HepG2 (cell line): ENCODE results near the gene USP11. TPM values are rescaled to one million over a fixed set of nuclear protein-coding genes. Genes with fewer than 3 reads are reported as not detected.

Source experiments
- ATAC-seq: fragments of 200-7000 bp; cut with Tn5 transposase; 3 replicates; pipeline ENCODE4 v1.9.1; 2020; ENCODE audit warnings: mild to moderate bottlenecking, moderate library complexity
- BruUV-seq: library from RNA; stranded (reverse); fragments of 400-500 nt; replicated peaks from 2 replicates; lab custom pipeline; 2021; lab: Mats Ljungman, UMichigan
- CTCF ChIA-PET: fragments of 300-600 bp; formaldehyde crosslinking; extraction: SDS; loops from one replicate; lab custom pipeline; 2021; ENCODE audit warnings: low total read pairs, inconsistent platforms, low intra/inter-chr PET ratio; lab: Yijun Ruan, JAX
- POLR2A ChIA-PET: fragments of 350-600 bp; sonication (Branson Sonifier 250); formaldehyde crosslinking; loops from one replicate; lab custom pipeline; 2020; ENCODE audit warnings: antibody characterized with exemption, inconsistent platforms; lab: Yijun Ruan, JAX
- DNase-seq: peaks from one replicate; pipeline ENCODE4 v3.0.0-alpha.2; 2015; ENCODE audit warnings: low spot score
- FAIRE-seq: peaks from 3 replicates; lab custom pipeline; 2011; peaks lifted over from hg19 to GRCh38; lab: Jason Lieb, UNC
- H2AFZ ChIP-seq: one replicate; pipeline ENCODE4 v1.6.1; 2011; ENCODE audit warnings: low read length, inconsistent platforms
- H3K27ac ChIP-seq: fragments of 300-600 bp; 3 replicates; pipeline ENCODE4 v1.8.0; 2011; ENCODE audit warnings: mixed run types, mild to moderate bottlenecking, mixed read lengths, low read length, inconsistent platforms; ENCODE audit not compliant: insufficient read depth; ENCODE audit errors: extremely low read length
- H3K27me3 ChIP-seq, 2 experiments: fragments of 200-600 bp in 1 of 2; 2 replicates in 1 of 2; 3 replicates in 1 of 2; pipeline versions ENCODE4 v1.6.0 to v1.8.0; 2011; ENCODE audit warnings: low read length in 2 of 2, mild to moderate bottlenecking in 2 of 2, moderate library complexity in 2 of 2, inconsistent platforms in 1 of 2; ENCODE audit not compliant: insufficient read depth in 2 of 2, control insufficient read depth in 1 of 2
- H3K36me3 ChIP-seq, 2 experiments: fragments of 200-600 bp in 1 of 2; replicated peaks in 1 of 2; 2 replicates in 1 of 2; 3 replicates in 1 of 2; pipeline versions ENCODE4 v1.5.1 to v1.8.0; 2011; ENCODE audit warnings: low read length in 2 of 2, inconsistent platforms in 1 of 2; ENCODE audit not compliant: insufficient read depth in 2 of 2, control insufficient read depth in 1 of 2
- H3K4me1 ChIP-seq: 2 replicates; pipeline ENCODE4 v1.5.1; 2012; ENCODE audit warnings: low read length, inconsistent platforms; ENCODE audit not compliant: insufficient read depth
- H3K4me2 ChIP-seq: 2 replicates; pipeline ENCODE4 v1.6.0; 2011; ENCODE audit warnings: low read depth, low read length, inconsistent platforms
- H3K4me3 ChIP-seq, 3 experiments: fragments of 200-600 bp in 1 of 3; sonication (generic), shearing (Covaris generic) in 1 of 3; replicated peaks in 1 of 3; 2 replicates each; pipeline ENCODE4 v1.5.1; 2011 to 2016; ENCODE audit warnings: low read length in 3 of 3, inconsistent platforms in 2 of 3, low read depth in 2 of 3, mild to moderate bottlenecking in 2 of 3, control low read depth in 1 of 3, mixed read lengths in 1 of 3; ENCODE audit not compliant: insufficient read depth in 1 of 3
- H3K79me2 ChIP-seq: one replicate; pipeline ENCODE4 v1.6.1; 2011; ENCODE audit warnings: low read length, inconsistent platforms; ENCODE audit not compliant: insufficient read depth
- H3K9ac ChIP-seq: 2 replicates; pipeline ENCODE4 v1.6.0; 2011; ENCODE audit warnings: mild to moderate bottlenecking, low read depth, low read length, inconsistent platforms; ENCODE audit not compliant: insufficient read depth
- H3K9me3 ChIP-seq: 2 replicates; pipeline ENCODE4 v1.5.1; 2012; ENCODE audit warnings: mild to moderate bottlenecking, low read length
- H4K20me1 ChIP-seq: 2 replicates; pipeline ENCODE4 v1.6.0; 2011; ENCODE audit warnings: inconsistent platforms, mild to moderate bottlenecking, low read length, moderate library complexity; ENCODE audit not compliant: insufficient read depth
- ATRX ChIP-seq: sonication (generic); formaldehyde crosslinking; IDR thresholded peaks from 2 replicates; pipeline ENCODE4 v1.4.0; 2020; ENCODE audit warnings: missing genetic modification reagents, borderline replicate concordance
- NBN ChIP-seq: fragments of 450-650 bp; conservative IDR thresholded peaks from 2 replicates; pipeline ENCODE4 v1.6.1; 2017
- NONO ChIP-seq, 2 experiments: fragments of 450-650 bp in 1 of 2; sonication (generic) in 1 of 2; formaldehyde crosslinking in 1 of 2; IDR thresholded peaks in 1 of 2; conservative IDR thresholded peaks in 1 of 2; 2 replicates each; pipeline versions ENCODE4 v1.6.1 to v1.8.0; 2017 to 2022; ENCODE audit warnings: mild to moderate bottlenecking in 1 of 2, missing genetic modification reagents in 1 of 2, moderate library complexity in 1 of 2
- PAF1 ChIP-seq: IDR thresholded peaks from 2 replicates; pipeline ENCODE4 v1.6.1; 2016; ENCODE audit warnings: missing genetic modification reagents, missing compliant biosample characterization
- POLR2AphosphoS5 ChIP-seq: IDR thresholded peaks from 2 replicates; pipeline ENCODE4 v1.6.1; 2012; ENCODE audit warnings: low read depth, low read length
- POLR2G ChIP-seq: fragments of 200-400 bp; formaldehyde crosslinking; IDR thresholded peaks from 2 replicates; pipeline ENCODE4 v1.6.1; 2018; ENCODE audit warnings: mild to moderate bottlenecking, low read depth, low read length, moderate library complexity
- SCMH1 ChIP-seq: sonication (generic); formaldehyde crosslinking; IDR thresholded peaks from 2 replicates; pipeline ENCODE4 v1.9.0; 2021; ENCODE audit warnings: missing genetic modification reagents, mild to moderate bottlenecking, borderline replicate concordance
- ZNF292 ChIP-seq: sonication (generic); formaldehyde crosslinking; IDR thresholded peaks from 2 replicates; pipeline ENCODE4 v1.8.1; 2022; ENCODE audit warnings: mild to moderate bottlenecking, low read depth, missing genetic modification reagents, borderline replicate concordance
- ZNF451 ChIP-seq: sonication (generic); formaldehyde crosslinking; IDR thresholded peaks from 2 replicates; pipeline ENCODE4 v1.5.0; 2020; ENCODE audit warnings: mild to moderate bottlenecking, missing genetic modification reagents
- ZNF615 ChIP-seq: sonication (generic); formaldehyde crosslinking; IDR thresholded peaks from 2 replicates; pipeline ENCODE4 v1.5.0; 2020; ENCODE audit warnings: mild to moderate bottlenecking, missing genetic modification reagents, borderline replicate concordance
- WGBS: methylation state at CpG from one replicate; pipeline ENCODE4 v1.1.6; 2017; ENCODE audit warnings: low lambda C conversion rate; 5-methylcytosine and 5-hydroxymethylcytosine counted together
- in situ Hi-C: cut with HindIII; loops from 2 replicates; pipeline ENCODE4 v1.10.0; 2017; ENCODE audit warnings: low pct_unique_long_range_greater_than_20kb; ENCODE audit not compliant: extremely low pct_ligation_motif_present
- intact Hi-C: fragments of 100-400 bp; cut with micrococcal nuclease; formaldehyde crosslinking; loops from one replicate; pipeline ENCODE4 v1.10.0; 2022; ENCODE audit not compliant: unreplicated experiment
- polyA plus RNA-seq, 8 experiments: library from polyadenylated mRNA; depleted of rRNA in 3 of 8; stranded (reverse) in 7 of 8; unstranded in 1 of 8; fragments of >200 nt; fragmentation: Illumina TruSeq in 4 of 8; extraction: Trizol in 4 of 8; gene quantifications; 2 replicates each; pipeline versions ENCODE4 v1.2.1 to v1.2.3, GENCODE V29; 2011 to 2016; ENCODE audit warnings: low read depth in 4 of 8, missing spikeins in 1 of 8, mixed read lengths in 1 of 8; ENCODE audit not compliant: insufficient read depth in 1 of 8
- total RNA-seq, 5 experiments: library from RNA; depleted of rRNA; stranded (reverse); fragments of >200 nt; fragmentation: Illumina TruSeq; extraction: Trizol; gene quantifications; 2 replicates each; pipeline ENCODE4 v1.2.3, GENCODE V29; 2016; ENCODE audit warnings: low read depth in 1 of 5
- TF ChIP-seq, protein P1 (sequence below): IDR thresholded peaks from 2 replicates; pipeline ENCODE4 v1.6.1; 2016; ENCODE audit warnings: low read depth, missing genetic modification reagents, missing compliant biosample characterization
- TF ChIP-seq, protein P2 (sequence below): sonication (generic); formaldehyde crosslinking; IDR thresholded peaks from 2 replicates; pipeline ENCODE4 v1.4.0; 2020; ENCODE audit warnings: mild to moderate bottlenecking, low read depth, missing genetic modification reagents
- TF ChIP-seq, protein P3 (sequence below): sonication (generic); formaldehyde crosslinking; IDR thresholded peaks from 2 replicates; pipeline ENCODE4 v1.4.0; 2020; ENCODE audit warnings: low read depth, mild to moderate bottlenecking, missing genetic modification reagents

Gene USP11
- total and polyA plus RNA-seq, 2 of the 13 experiments (the other 11 are each of a cell fraction or from before 2014, with no cell fraction given), result 23.8 to 31.7 TPM

DNA sequence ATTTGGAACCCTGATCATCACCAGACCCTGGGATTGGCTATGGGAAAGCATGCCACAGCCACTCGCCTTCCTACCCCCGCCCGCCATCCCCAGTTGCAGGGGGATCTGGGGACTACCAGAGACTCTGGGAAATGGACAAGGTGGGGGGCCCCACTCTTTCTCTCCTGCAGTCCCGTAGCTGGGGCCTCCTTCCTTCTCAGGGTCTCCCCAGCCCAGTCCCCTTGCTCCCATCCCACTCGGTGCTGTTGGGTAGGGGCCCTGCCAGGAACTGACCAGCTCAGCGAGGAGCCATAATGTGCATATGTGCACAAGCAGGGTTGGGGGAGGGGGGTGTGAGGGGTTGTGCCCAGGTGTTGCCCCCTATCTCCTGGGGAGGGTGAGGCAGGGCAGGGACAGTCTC is 3.4 kb upstream of the USP11 start (continued):
- TF ChIP-seq, protein P1, sequence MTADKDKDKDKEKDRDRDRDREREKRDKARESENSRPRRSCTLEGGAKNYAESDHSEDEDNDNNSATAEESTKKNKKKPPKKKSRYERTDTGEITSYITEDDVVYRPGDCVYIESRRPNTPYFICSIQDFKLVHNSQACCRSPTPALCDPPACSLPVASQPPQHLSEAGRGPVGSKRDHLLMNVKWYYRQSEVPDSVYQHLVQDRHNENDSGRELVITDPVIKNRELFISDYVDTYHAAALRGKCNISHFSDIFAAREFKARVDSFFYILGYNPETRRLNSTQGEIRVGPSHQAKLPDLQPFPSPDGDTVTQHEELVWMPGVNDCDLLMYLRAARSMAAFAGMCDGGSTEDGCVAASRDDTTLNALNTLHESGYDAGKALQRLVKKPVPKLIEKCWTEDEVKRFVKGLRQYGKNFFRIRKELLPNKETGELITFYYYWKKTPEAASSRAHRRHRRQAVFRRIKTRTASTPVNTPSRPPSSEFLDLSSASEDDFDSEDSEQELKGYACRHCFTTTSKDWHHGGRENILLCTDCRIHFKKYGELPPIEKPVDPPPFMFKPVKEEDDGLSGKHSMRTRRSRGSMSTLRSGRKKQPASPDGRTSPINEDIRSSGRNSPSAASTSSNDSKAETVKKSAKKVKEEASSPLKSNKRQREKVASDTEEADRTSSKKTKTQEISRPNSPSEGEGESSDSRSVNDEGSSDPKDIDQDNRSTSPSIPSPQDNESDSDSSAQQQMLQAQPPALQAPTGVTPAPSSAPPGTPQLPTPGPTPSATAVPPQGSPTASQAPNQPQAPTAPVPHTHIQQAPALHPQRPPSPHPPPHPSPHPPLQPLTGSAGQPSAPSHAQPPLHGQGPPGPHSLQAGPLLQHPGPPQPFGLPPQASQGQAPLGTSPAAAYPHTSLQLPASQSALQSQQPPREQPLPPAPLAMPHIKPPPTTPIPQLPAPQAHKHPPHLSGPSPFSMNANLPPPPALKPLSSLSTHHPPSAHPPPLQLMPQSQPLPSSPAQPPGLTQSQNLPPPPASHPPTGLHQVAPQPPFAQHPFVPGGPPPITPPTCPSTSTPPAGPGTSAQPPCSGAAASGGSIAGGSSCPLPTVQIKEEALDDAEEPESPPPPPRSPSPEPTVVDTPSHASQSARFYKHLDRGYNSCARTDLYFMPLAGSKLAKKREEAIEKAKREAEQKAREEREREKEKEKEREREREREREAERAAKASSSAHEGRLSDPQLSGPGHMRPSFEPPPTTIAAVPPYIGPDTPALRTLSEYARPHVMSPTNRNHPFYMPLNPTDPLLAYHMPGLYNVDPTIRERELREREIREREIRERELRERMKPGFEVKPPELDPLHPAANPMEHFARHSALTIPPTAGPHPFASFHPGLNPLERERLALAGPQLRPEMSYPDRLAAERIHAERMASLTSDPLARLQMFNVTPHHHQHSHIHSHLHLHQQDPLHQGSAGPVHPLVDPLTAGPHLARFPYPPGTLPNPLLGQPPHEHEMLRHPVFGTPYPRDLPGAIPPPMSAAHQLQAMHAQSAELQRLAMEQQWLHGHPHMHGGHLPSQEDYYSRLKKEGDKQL, result no peak
- no peak for TF ChIP-seq ATRX (CRISPR knock-in tag)

DNA sequence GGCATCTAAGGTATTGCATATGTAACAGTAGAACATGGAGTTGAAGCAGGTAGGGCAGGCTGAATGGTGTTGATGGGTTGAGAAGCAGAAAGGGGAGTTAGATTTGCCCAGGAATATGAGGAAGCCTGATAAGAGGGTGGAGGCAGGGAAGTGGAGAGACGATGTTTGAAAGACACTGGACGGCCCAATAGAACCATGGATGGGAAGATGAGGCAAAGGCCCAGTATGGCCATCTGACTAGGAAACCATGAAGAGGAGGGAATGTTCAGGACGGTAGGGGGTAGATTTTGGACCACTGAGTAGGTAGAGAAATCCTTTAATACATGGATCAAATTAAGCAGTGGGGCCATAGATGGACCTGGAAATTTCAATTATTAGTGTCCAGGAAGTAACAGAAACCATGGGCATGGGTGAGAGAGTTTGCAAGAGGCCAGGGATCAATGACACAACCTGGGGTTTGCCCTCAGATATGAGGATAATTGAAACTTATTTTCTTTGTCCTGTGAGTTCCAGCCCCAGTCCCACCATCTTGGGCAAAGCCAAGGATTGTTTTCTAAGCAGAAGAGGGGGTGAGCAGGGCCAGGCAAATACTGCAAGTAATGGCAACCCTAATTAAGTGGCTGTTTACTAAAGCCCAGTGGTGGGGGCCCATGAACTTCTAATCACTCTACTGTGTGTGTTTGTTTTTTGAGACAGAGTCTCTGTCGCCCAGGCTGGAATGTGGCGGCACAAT is 2.5 kb upstream of the USP11 start:
- Histone ChIP-seq H3K4me2 (no peak overlapping the region), H3K79me2 (peaks cover 17% of the 10 kb centered on the region), H3K4me1 (peaks cover 17% of the 10 kb centered on the region), H3K36me3 (peaks cover 3 to 17% of the 10 kb centered on the region in 2 experiments; a peak in 4 of 5 replicates), H2AFZ (no peak overlapping the region), H3K4me3 (no peak overlapping the region), H3K9me3 (no peaks in the 10 kb centered on the region), H4K20me1 (no peaks in the 10 kb centered on the region), H3K27ac (no peak overlapping the region), H3K27me3 (no peaks in the 10 kb centered on the region; a peak in 1 of 5 replicates), H3K9ac (no peak overlapping the region)
- FAIRE-seq (no peak), DNase-seq (no peak), ATAC-seq (no peak)
- intact Hi-C loops, result loop anchor here (10.0 kb wide), 1 partner anchor 84 kb away; no protein-coding TSS in a partner anchor
- ChIA-PET POLR2A (interaction anchor here (3.5 kb wide), 1 partner anchor 11 kb away, joined by 69 read pairs; the partner anchor contains the start of gene CDK16), CTCF (no interaction called here)
- in situ Hi-C loops, result no loop called here
- WGBS, result 93% methylated on average over 5 of the region's 5 CpGs
- BruUV-seq, result no TSS peak
- no peak for TF ChIP-seq NBN
- no peak for TF ChIP-seq PAF1 (CRISPR knock-in tag)
- no peak for TF ChIP-seq ZNF292 (CRISPR knock-in tag)
- TF ChIP-seq POLR2G, result peak; percentile 38; the same call in 1 of the 2 replicates
- no peak for TF ChIP-seq NONO (IDR thresholded peaks at IDR 0.05)
- no peak for TF ChIP-seq NONO (CRISPR knock-in tag; conservative IDR thresholded peaks at IDR 0.05)
- TF ChIP-seq SCMH1 (CRISPR knock-in tag), result no peak
- no peak for TF ChIP-seq ZNF615 (CRISPR knock-in tag)
- TF ChIP-seq, protein P2, sequence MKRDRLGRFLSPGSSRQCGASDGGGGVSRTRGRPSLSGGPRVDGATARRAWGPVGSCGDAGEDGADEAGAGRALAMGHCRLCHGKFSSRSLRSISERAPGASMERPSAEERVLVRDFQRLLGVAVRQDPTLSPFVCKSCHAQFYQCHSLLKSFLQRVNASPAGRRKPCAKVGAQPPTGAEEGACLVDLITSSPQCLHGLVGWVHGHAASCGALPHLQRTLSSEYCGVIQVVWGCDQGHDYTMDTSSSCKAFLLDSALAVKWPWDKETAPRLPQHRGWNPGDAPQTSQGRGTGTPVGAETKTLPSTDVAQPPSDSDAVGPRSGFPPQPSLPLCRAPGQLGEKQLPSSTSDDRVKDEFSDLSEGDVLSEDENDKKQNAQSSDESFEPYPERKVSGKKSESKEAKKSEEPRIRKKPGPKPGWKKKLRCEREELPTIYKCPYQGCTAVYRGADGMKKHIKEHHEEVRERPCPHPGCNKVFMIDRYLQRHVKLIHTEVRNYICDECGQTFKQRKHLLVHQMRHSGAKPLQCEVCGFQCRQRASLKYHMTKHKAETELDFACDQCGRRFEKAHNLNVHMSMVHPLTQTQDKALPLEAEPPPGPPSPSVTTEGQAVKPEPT, result no peak
- TF ChIP-seq, protein P3, sequence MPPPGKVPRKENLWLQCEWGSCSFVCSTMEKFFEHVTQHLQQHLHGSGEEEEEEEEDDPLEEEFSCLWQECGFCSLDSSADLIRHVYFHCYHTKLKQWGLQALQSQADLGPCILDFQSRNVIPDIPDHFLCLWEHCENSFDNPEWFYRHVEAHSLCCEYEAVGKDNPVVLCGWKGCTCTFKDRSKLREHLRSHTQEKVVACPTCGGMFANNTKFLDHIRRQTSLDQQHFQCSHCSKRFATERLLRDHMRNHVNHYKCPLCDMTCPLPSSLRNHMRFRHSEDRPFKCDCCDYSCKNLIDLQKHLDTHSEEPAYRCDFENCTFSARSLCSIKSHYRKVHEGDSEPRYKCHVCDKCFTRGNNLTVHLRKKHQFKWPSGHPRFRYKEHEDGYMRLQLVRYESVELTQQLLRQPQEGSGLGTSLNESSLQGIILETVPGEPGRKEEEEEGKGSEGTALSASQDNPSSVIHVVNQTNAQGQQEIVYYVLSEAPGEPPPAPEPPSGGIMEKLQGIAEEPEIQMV, result no peak
- TF ChIP-seq POLR2AphosphoS5, result peak; percentile 20; the same call in 1 of the 2 replicates
- no peak for TF ChIP-seq ZNF451 (CRISPR knock-in tag)
